MCF 10A (cell line): ENCODE data around the gene KLHL7. TPM values are rescaled to one million over a fixed set of nuclear protein-coding genes. Genes with fewer than 3 reads are reported as not detected.

Experiments
- BruUV-seq: library from RNA; stranded (reverse); fragments of 400-500 nt; replicated peaks from 2 replicates; lab custom pipeline; 2021; lab: Mats Ljungman, UMichigan
- CTCF ChIA-PET: fragments of 300-600 bp; sonication (Branson Sonifier 250); formaldehyde crosslinking; extraction: SDS; loops from one replicate; lab custom pipeline; 2021; ENCODE audit warnings: antibody characterized with exemption, inconsistent platforms; lab: Yijun Ruan, JAX
- POLR2A ChIA-PET: fragments of 300-600, 350-650 bp; sonication (Branson Sonifier 250); formaldehyde crosslinking; extraction: SDS; loops from one replicate; lab custom pipeline; 2020; ENCODE audit warnings: antibody characterized with exemption, inconsistent platforms; lab: Yijun Ruan, JAX
- DNase-seq: peaks from one replicate; pipeline ENCODE4 v3.0.0-alpha.2; 2018; ENCODE audit not compliant: unreplicated experiment
- H3K27ac Mint-ChIP-seq: one replicate; pipeline ENCODE4 v1.8.0; 2022; ENCODE audit warnings: mild to moderate bottlenecking, low read depth, mixed read lengths; ENCODE audit not compliant: unreplicated experiment
- H3K27me3 Mint-ChIP-seq: one replicate; pipeline ENCODE4 v1.8.0; 2022; ENCODE audit warnings: mixed read lengths; ENCODE audit not compliant: insufficient read depth, unreplicated experiment
- H3K36me3 Mint-ChIP-seq: one replicate; pipeline ENCODE4 v1.8.0; 2022; ENCODE audit warnings: mild to moderate bottlenecking, moderate library complexity, mixed read lengths; ENCODE audit not compliant: insufficient read depth, unreplicated experiment
- H3K4me1 Mint-ChIP-seq: one replicate; pipeline ENCODE4 v1.8.0; 2022; ENCODE audit warnings: mixed read lengths; ENCODE audit not compliant: insufficient read depth, unreplicated experiment
- H3K4me3 Mint-ChIP-seq: one replicate; pipeline ENCODE4 v1.8.0; 2022; ENCODE audit warnings: mild to moderate bottlenecking, moderate library complexity, mixed read lengths; ENCODE audit not compliant: unreplicated experiment
- H3K9me3 Mint-ChIP-seq: one replicate; pipeline ENCODE4 v1.8.0; 2022; ENCODE audit warnings: mixed read lengths; ENCODE audit not compliant: unreplicated experiment
- CTCF ChIP-seq: fragments of 200-600 bp; IDR thresholded peaks from one replicate; pipeline ENCODE4 v1.8.0; 2022; ENCODE audit warnings: antibody characterized with exemption, mild to moderate bottlenecking; ENCODE audit not compliant: unreplicated experiment
- intact Hi-C: fragments of 100-400 bp; cut with micrococcal nuclease; formaldehyde crosslinking; loops from 2 replicates; pipeline ENCODE4 v1.14.1; 2022
- total RNA-seq: library from RNA; stranded (reverse); gene quantifications from 2 replicates; pipeline ENCODE4 v1.2.3, GENCODE V29; 2022

Gene KLHL7
- total RNA-seq, 1 experiment from 2014 or later = 19.1 TPM

DNA sequence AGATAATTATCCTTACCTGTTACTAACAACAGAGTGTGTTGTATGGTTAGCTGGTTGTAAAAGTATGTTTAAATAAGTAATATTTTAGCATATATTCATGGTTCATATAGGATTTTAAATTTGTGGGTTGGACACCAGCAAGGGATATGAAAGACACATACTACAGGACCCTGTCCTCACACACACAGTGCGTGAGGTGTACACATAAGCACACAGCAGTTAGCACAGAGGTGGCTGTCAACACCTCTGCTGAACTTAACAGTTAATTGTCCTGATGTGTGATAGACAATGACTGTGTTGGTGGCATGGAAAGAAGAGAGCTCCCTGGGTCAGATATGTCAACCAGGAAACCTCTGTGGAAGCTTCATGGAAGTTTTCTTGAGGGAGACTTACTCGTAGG is 53.0 kb downstream of the KLHL7 start:
- no peak for TF ChIP-seq CTCF
- peaks cover 18% of the 10 kb centered on the region for H3K36me3 Mint-ChIP-seq
- DNase-seq = no peak
- intact Hi-C loops = no loop called here
- H3K9me3 Mint-ChIP-seq = no peaks in the 10 kb centered on the region
- ChIA-PET CTCF (interaction anchor here (0.7 kb wide), 1 partner anchor 26 kb away, joined by 3 read pairs; no protein-coding TSS in a partner anchor), POLR2A (no interaction called here)
- H3K4me3 Mint-ChIP-seq = no peak overlapping the region
- H3K27me3 Mint-ChIP-seq = no peaks in the 10 kb centered on the region
- no peak overlapping the region for H3K27ac Mint-ChIP-seq
- no TSS peak for BruUV-seq
- H3K4me1 Mint-ChIP-seq = no peaks in the 10 kb centered on the region

DNA sequence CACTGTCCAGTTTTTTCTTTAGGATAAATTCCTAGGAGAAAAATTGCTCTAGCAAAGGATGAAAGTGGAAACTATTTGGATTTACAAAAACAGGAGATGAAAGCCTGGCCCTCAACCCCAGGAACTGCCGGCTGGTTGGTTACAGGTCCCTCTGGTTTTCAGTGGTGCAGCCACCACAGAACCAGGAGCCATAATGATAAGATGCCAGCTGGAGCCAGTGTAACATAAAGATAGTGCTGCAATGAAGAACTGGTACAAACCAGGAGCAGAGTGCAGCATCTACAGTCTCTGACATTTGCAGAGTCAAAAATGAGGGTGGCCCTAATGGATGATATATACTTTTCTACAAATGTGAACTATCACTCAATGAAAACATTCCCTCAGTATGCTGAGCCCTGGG is 55.9 kb downstream of the KLHL7 start:
- ChIA-PET POLR2A (interaction anchor here (0.9 kb wide), 1 partner anchor 115 kb away, joined by 3 read pairs; no protein-coding TSS in a partner anchor), CTCF (no interaction called here)
- BruUV-seq = no TSS peak
- Mint-ChIP-seq H3K27ac (no peak overlapping the region), H3K4me1 (no peaks in the 10 kb centered on the region), H3K27me3 (no peaks in the 10 kb centered on the region), H3K36me3 (peaks cover 9% of the 10 kb centered on the region), H3K4me3 (no peak overlapping the region), H3K9me3 (no peaks in the 10 kb centered on the region)
- no peak for DNase-seq
- intact Hi-C loops = no loop called here
- TF ChIP-seq CTCF = no peak

DNA sequence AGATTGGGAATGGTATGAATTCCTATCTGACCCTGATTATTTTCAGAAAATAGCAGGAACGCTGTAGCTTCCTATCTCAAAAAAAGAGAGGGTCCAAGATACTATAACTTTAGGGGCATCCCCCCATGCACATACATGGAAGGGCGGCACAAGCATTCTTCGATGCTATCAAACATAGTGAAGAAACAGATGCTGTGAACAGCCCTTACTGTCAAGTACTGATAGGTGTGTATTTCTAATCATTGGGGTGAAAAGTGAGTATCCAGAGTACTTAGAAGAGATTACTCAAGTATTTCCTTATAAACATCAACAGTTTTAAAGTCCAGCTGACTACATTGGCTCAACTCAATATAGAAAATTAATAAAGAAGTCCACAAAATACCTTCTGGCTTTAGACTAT is 59.3 kb downstream of the KLHL7 start:
- no peaks in the 10 kb centered on the region for H3K27me3 Mint-ChIP-seq
- intact Hi-C loops = no loop called here
- ChIA-PET POLR2A (interaction anchor here (1.1 to 1.2 kb wide), 2 partner anchors 56 to 58 kb away, joined by 3 read pairs; no protein-coding TSS in a partner anchor), CTCF (interaction anchor here (0.7 kb wide), 1 partner anchor 604 kb away, joined by 3 read pairs; no protein-coding TSS in a partner anchor)
- no peak for TF ChIP-seq CTCF
- no peaks in the 10 kb centered on the region for H3K4me1 Mint-ChIP-seq
- H3K27ac Mint-ChIP-seq = no peak overlapping the region
- H3K9me3 Mint-ChIP-seq = no peaks in the 10 kb centered on the region
- no peak for DNase-seq
- no TSS peak for BruUV-seq
- H3K36me3 Mint-ChIP-seq = no peaks in the 10 kb centered on the region
- H3K4me3 Mint-ChIP-seq = no peak overlapping the region

- TF ChIP-seq CTCF = no peak
- H3K27me3 Mint-ChIP-seq = no peaks in the 10 kb centered on the region
- no peak overlapping the region for H3K4me3 Mint-ChIP-seq
- no peaks in the 10 kb centered on the region for H3K9me3 Mint-ChIP-seq
- ChIA-PET POLR2A (interaction anchor here (0.6 to 1.2 kb wide), 2 partner anchors 22 to 56 kb away, joined by 3 to 4 read pairs; no protein-coding TSS in a partner anchor), CTCF (interaction anchor here (0.7 kb wide), 1 partner anchor 604 kb away, joined by 3 read pairs; no protein-coding TSS in a partner anchor)
- DNase-seq = no peak
- no peak overlapping the region for H3K27ac Mint-ChIP-seq
- H3K36me3 Mint-ChIP-seq = no peaks in the 10 kb centered on the region
- H3K4me1 Mint-ChIP-seq = no peaks in the 10 kb centered on the region
- intact Hi-C loops = no loop called here
- BruUV-seq = no TSS peak
These were observed 59.7 kb downstream of the KLHL7 start for GRCh38 chr7:23165316-23165715.
